ENCODE results near the gene CD200.
"Not testable (repeated sequence)": the region's sequence is repeated elsewhere in the genome, so short reads cannot be mapped to it uniquely, and the experiment has no call there.

CD200 gene

DNA sequence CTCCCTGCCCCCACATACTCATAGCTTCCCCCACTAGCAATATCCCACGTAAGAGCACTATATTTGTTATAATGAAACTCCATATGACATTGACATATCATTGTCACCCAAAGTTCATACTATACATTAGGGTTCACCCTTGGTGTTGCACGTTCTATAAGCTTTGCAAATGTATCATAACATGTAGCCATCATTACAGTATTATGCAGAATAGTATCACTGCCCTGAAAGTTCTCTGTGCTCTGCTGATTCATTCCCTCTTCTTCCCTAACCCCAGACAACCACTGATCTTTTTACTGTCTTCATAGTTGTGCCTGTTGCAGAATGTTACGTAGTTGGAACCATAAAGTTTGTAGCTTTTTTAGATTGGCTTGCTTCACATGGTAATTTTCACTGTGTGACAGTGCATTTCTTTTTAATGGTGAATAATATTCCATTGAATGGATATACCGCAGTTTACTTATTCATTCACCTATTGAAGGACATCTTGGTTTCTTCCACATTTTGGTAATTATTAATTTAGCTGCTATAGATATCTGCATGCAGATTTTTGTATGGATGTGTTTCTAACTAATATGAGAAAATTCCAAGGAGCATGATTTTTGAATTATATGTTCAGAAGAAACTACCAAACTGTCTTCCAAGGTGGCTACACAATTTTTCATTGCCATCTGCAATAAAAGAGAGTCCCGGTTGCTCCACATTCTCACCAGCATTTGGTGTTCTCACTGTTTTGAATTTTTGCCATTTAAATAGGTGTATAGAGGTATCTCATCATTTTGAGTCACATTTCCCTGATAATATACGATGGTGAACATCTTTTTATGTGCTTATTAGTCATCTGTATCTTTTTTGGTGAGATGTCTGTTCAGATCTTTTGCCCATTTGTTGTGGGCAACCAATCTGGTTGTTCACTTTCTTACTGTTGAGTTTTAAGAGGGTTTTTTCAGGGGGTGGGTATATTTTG is 59.7 kb downstream of the CD200 start:
- no peak for DNase-seq

GRCh38 chr3:112393360-112393728 is 60.4 kb downstream of the CD200 start:
- DNase-seq: no peak

GRCh38 chr3:112394003-112394640 is 61.2 kb downstream of the CD200 start:
- DNase-seq: no peak

DNA sequence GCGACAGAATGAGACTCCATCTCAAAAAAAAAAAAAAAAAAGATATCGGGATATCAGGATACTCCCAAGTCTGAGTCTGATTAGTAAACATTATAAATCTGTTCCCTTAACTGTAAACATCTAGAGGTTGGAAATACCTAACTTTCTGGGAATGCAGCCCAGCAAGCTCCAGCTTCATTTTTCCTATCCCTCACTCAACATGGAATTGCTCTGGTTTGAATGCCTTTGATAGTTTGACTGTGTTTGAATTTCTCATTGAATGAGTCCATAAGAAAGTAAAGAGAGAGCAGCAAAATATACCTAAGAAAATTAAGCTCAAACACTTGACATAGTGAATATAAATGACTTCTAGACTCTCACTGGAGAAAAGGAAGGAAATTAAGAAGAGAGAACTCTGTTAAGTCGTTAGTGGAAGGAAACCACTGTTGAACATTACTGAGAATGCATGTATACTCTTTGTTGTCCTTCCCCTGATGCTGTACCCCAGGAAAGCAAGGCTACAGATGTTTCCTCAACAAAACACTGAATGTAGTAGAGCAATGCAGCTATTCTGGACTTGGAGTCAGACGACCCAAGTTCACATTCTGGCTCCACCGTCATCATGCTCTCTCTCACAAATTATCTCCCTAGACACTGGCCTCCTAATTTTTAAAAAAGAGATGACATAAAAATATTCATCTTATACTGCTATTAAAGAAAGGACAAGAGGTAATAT is 62.4 kb downstream of the CD200 start:
- no peak for DNase-seq

GRCh38 chr3:112395896-112396290 is 62.9 kb downstream of the CD200 start:
- no peak for DNase-seq

GRCh38 chr3:112397556-112397955 is 64.6 kb downstream of the CD200 start:
- no peak for DNase-seq

- DNase-seq: no peak
These were observed 66.1 kb downstream of the CD200 start for GRCh38 chr3:112399064-112399463.

DNA sequence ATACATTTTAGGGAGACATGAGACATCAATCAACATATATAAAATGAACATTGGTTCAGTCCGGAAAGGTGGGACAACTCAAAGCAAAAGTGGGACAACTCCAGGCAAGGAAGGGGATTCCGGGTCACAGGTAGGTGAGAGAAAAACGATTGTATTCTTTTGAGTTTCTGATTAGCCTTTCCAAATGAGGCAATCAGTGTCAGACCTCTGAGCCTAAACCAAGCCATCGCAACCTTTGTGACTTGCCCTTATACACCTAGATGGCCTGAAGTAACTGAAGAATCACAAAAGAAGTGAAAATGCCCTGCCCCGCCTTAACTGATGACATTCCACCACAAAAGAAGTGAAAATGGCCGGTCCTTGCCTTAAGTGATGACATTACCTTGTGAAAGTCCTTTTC is 66.6 kb downstream of the CD200 start:
- DNase-seq: not testable (repeated sequence)

GRCh38 chr3:112400317-112400716 is 67.4 kb downstream of the CD200 start:
- DNase-seq: not testable (repeated sequence)

DNA sequence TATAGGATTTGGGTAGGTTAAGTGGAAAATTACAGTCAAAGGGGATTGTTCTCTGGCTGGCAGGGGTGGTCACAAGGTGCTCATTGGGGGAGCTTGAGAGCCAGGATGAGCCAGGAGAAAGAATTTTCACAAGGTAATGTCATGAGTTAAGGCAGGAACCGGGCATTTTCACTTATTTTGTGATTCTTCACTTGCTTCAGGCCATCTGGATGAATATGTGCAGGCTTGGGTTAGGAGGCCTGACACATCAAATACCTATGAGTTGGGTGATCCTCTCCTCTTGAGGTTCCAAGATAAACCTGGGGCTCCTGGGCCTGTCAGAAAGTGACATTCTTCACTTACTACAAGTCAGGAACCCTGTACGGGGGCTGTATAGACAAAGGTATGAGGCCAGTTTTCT is 68.7 kb downstream of the CD200 start:
- DNase-seq: no peak

DNA sequence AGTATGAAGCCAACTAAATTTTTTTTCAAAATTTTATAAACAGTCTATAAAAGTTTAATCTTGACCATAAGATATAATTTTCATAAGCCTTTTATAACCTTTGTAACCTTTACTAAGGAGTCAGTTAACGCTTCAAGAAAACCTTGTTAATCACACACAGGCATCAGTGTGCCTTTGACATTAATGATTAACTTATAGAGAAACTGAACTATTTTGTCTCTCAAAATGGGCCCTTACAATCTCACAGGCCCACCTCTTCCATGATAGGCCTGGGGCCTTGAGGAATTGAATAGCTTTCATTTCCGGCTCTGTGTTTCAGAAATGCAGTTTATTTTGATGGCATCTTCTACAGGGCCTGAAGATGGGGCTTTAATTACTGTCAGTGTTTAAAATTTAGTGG is 70.1 kb downstream of the CD200 start:
- DNase-seq: no peak

GRCh38 chr3:112404924-112405549 is 72.1 kb downstream of the CD200 start:
- not testable (repeated sequence) for DNase-seq

DNA sequence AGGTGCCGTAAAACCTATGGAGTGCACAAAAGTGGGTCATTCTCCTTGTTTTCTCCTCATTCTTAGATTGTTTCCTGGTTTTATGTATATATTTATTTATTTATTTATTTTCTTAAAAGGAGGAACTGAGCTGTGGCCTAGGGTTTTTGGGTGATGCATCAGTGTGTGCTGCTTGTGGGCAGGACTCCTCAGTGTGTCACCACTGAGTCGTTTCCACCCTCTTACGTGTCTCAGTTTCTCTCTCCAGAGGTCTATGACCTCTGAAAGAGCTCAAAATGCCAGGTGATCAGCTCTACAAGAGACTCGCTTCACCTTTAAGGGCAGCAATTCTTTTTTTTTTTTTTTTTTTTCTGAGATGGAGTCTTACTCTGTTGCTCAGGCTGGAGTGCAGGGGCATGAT is 72.9 kb downstream of the CD200 start:
- no peak for DNase-seq

GRCh38 chr3:112407214-112407887 is 74.4 kb downstream of the CD200 start:
- DNase-seq: no peak

GRCh38 chr3:112407888-112408702 is 75.1 kb downstream of the CD200 start:
- DNase-seq: no peak

DNA sequence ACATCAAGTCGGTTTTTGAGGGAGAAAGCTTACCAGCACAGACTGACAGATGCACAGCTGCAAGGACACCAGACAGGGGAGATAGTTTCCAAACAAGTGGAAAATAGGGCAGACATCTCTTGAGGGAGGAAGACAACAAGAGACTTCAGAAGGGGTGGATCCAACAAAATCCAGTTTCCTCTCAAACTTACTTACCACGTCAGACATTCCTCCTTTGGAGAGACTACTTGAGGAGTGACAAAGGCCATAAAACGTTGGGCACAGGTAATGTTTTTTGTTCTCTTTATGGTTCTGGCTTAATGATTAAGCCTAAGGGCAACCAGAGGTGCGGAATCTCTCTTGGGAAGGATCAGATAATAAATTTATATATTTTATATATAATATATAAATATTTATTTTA is 76.1 kb downstream of the CD200 start:
- DNase-seq: no peak

DNA sequence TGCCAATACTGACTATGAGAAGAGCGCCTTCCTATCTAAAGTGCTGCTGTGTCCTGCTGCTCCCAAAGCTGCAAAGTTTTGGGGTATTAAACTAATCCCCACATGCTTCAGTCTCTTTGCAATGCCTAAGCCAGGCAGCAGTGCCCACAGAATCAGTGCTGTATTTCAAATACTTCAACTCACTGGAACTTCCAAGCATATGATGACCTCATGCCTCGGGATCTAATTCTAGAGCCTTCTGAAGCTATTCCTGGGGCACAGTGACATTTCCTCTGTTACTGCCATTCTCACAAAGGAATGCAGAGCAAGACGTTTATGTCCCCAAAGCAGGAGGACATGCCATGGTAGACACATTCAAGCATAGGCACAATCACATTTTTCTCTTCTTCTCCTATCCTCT is 78.5 kb downstream of the CD200 start:
- DNase-seq: no peak
